ENCODE measurements around the gene SECISBP2L. TPM values are rescaled to one million over a fixed set of nuclear protein-coding genes. Genes with fewer than 3 reads are reported as not detected.

The SECISBP2L gene
- total RNA-seq, 1 experiment from 2014 or later: 40.5 TPM

GRCh38 chr15:48940508-48940907 is 105.7 kb downstream of the SECISBP2L start:
- Histone ChIP-seq H3K27me3 (ENCODE audit: control insufficient read depth, insufficient read depth, low read length) (no peaks in the 10 kb centered on the region), H3K27ac (ENCODE audit: low read length) (no peak overlapping the region), H3K36me3 (ENCODE audit: control insufficient read depth, insufficient read depth, low read length) (no peaks in the 10 kb centered on the region), H3K4me1 (ENCODE audit: control insufficient read depth, insufficient read depth, low read length) (no peaks in the 10 kb centered on the region), H3K9me3 (ENCODE audit: control insufficient read depth, insufficient read depth, low read depth, low read length) (no peaks in the 10 kb centered on the region), H3K4me3 (ENCODE audit: low read depth in 2 of 2, low read length in 2 of 2) (no peak overlapping the region)
- BruUV-seq (replicated peaks): no TSS peak
- intact Hi-C loops (cut with micrococcal nuclease; ENCODE audit: unreplicated experiment): no loop called here
- in situ Hi-C loops (cut with HindIII; ENCODE audit: low pct_unique_long_range_greater_than_20kb, low sequenced_read_pairs): no loop called here
- ATAC-seq (no peak), DNase-seq (ENCODE audit: low read depth, low spot score) (no peak)
- CTCF ChIA-PET: no interaction called here
- POLR2A ChIA-PET: no interaction called here
- TF ChIP-seq REST (IDR thresholded peaks at IDR 0.05; ENCODE audit: insufficient read depth in 1 of 2, low read depth in 2 of 2, low read length in 1 of 2) (no peak), TCF7L2 (IDR thresholded peaks at IDR 0.05; ENCODE audit: low read depth, low read length) (no peak), SIN3A (IDR thresholded peaks at IDR 0.05; ENCODE audit: borderline replicate concordance, insufficient read depth, low read depth, low read length) (no peak), CTCF (IDR thresholded peaks at IDR 0.05) (no peak), POLR2AphosphoS5 (IDR thresholded peaks at IDR 0.05; ENCODE audit: low read depth, low read length) (no peak)

GRCh38 chr15:48939648-48940047 is 106.6 kb downstream of the SECISBP2L start:
- no peaks in the 10 kb centered on the region for H3K36me3 ChIP-seq (ENCODE audit: control insufficient read depth, insufficient read depth, low read length)
- POLR2A ChIA-PET: no interaction called here
- CTCF ChIA-PET: no interaction called here
- no peak overlapping the region for H3K27ac ChIP-seq (ENCODE audit: low read length)
- intact Hi-C loops (cut with micrococcal nuclease; ENCODE audit: unreplicated experiment) (no loop called here), in situ Hi-C loops (cut with HindIII; ENCODE audit: low pct_unique_long_range_greater_than_20kb, low sequenced_read_pairs) (no loop called here)
- no peaks in the 10 kb centered on the region for H3K9me3 ChIP-seq (ENCODE audit: control insufficient read depth, insufficient read depth, low read depth, low read length)
- BruUV-seq (replicated peaks): no TSS peak
- H3K4me1 ChIP-seq (ENCODE audit: control insufficient read depth, insufficient read depth, low read length): no peaks in the 10 kb centered on the region
- H3K4me3 ChIP-seq (ENCODE audit: low read depth in 2 of 2, low read length in 2 of 2): no peak overlapping the region
- no peaks in the 10 kb centered on the region for H3K27me3 ChIP-seq (ENCODE audit: control insufficient read depth, insufficient read depth, low read length)
- TF ChIP-seq POLR2AphosphoS5 (IDR thresholded peaks at IDR 0.05; ENCODE audit: low read depth, low read length): no peak
- ATAC-seq (no peak), DNase-seq (ENCODE audit: low read depth, low spot score) (no peak)

Other genes starting within 250 kb of the SECISBP2L start
- 13.9 TPM for gene CEP152, start 235.4 kb downstream of the SECISBP2L start, total RNA-seq (2021; ENCODE audit: unreplicated experiment)
- gene EID1, start 168.3 kb downstream of the SECISBP2L start, total RNA-seq (2021; ENCODE audit: unreplicated experiment): 102 TPM
- gene SHC4, start 82.5 kb downstream of the SECISBP2L start, total RNA-seq (2021; ENCODE audit: unreplicated experiment): 0.10 TPM
- gene COPS2, start 109.2 kb upstream of the SECISBP2L start, total RNA-seq (2021; ENCODE audit: unreplicated experiment): 69.4 TPM
- gene GALK2, start 123.8 kb upstream of the SECISBP2L start, total RNA-seq (2021; ENCODE audit: unreplicated experiment): 35.0 TPM